A549 (cell line): Measurements from ENCODE around the gene ATXN7L1. TPM values are rescaled to one million over a fixed set of nuclear protein-coding genes. Genes with fewer than 3 reads are reported as not detected.

Experiments used
- ATAC-seq, 2 experiments: fragments of 200-7000 bp in 1 of 2; fragments of >200 bp in 1 of 2; cut with Nextera tagmentation in 1 of 2; cut with Tn5 transposase in 1 of 2; 3 replicates each; pipeline versions ENCODE4 v1.8.0 to v1.9.1; 2018 to 2020; ENCODE audit warnings: mild to moderate bottlenecking in 1 of 2, moderate library complexity in 1 of 2
- CTCF ChIA-PET: fragments of 300-600 bp; sonication (Branson Sonifier 250); formaldehyde crosslinking; extraction: SDS; loops from one replicate; lab custom pipeline; 2021; ENCODE audit warnings: antibody characterized with exemption, inconsistent platforms; lab: Yijun Ruan, JAX
- POLR2A ChIA-PET: fragments of 350-600 bp; formaldehyde crosslinking; extraction: SDS; loops from one replicate; lab custom pipeline; 2021; ENCODE audit warnings: antibody characterized with exemption, inconsistent platforms; lab: Yijun Ruan, JAX
- DNase-seq, 2 experiments: peaks; one replicate each; pipeline versions ENCODE4 v3.0.0 to v3.0.0-alpha.2; 2011 to 2016; ENCODE audit warnings: low read depth in 1 of 2, low spot score in 1 of 2
- FAIRE-seq: peaks from 2 replicates; lab custom pipeline; 2011; peaks lifted over from hg19 to GRCh38; lab: Jason Lieb, UNC
- H3K27ac ChIP-seq, 2 experiments: fragments of >200 bp; sonication (Bioruptor Twin); formaldehyde crosslinking; 3 replicates each; pipeline ENCODE4 v1.5.1; 2016 to 2017
- H3K4me1 ChIP-seq: fragments of >200 bp; sonication (Bioruptor Twin); formaldehyde crosslinking; 3 replicates; pipeline ENCODE4 v1.6.1; 2016
- H3K4me2 ChIP-seq: fragments of >200 bp; sonication (Bioruptor Twin); formaldehyde crosslinking; 3 replicates; pipeline ENCODE4 v1.6.1; 2016
- H3K4me3 ChIP-seq: fragments of >200 bp; sonication (Bioruptor Twin); formaldehyde crosslinking; 3 replicates; pipeline ENCODE4 v1.5.1; 2016
- H3K9me3 ChIP-seq: fragments of >200 bp; sonication (Bioruptor Twin); formaldehyde crosslinking; 3 replicates; pipeline ENCODE4 v1.6.1; 2016
- BHLHE40 ChIP-seq: IDR thresholded peaks from 2 replicates; pipeline ENCODE4 v1.6.1; 2012; ENCODE audit warnings: low read depth, low read length, inconsistent platforms
- CBX2 ChIP-seq: fragments of 200-600 bp; sonication (generic); IDR thresholded peaks from 2 replicates; pipeline ENCODE4 v1.6.1; 2016; ENCODE audit warnings: low read depth, mild to moderate bottlenecking, borderline replicate concordance
- ESRRA ChIP-seq: fragments of 150-350 bp; IDR thresholded peaks from 2 replicates; pipeline ENCODE4 v1.6.1; 2014; ENCODE audit warnings: mild to moderate bottlenecking, low read length, borderline replicate concordance
- FOSB ChIP-seq: fragments of 250-450 bp; sonication (Bioruptor Pico); IDR thresholded peaks from 2 replicates; pipeline ENCODE4 v1.5.0; 2020; ENCODE audit warnings: mild to moderate bottlenecking, moderate library complexity
- FOSL2 ChIP-seq, 2 experiments: fragments of 450-650 bp in 1 of 2; fragments of >200 bp in 1 of 2; sonication (Bioruptor Twin) in 1 of 2; formaldehyde crosslinking; IDR thresholded peaks; 2 replicates each; pipeline versions ENCODE4 v1.5.0 to v1.6.1; 2016 to 2020; ENCODE audit warnings: mild to moderate bottlenecking in 1 of 2, moderate library complexity in 1 of 2
- HEYL ChIP-seq: fragments of 250-450 bp; sonication (Bioruptor Pico); IDR thresholded peaks from 2 replicates; pipeline ENCODE4 v1.8.0; 2021; ENCODE audit warnings: mild to moderate bottlenecking, moderate library complexity
- HOXB5 ChIP-seq: fragments of 250-450 bp; sonication (Bioruptor Pico); IDR thresholded peaks from 2 replicates; pipeline ENCODE4 v1.5.0; 2020; ENCODE audit warnings: mild to moderate bottlenecking, moderate library complexity
- JUN ChIP-seq, 2 experiments: fragments of >200 bp; sonication (Bioruptor Twin); formaldehyde crosslinking; IDR thresholded peaks; 2 replicates in 1 of 2; 3 replicates in 1 of 2; pipeline ENCODE4 v1.6.1; 2016 to 2017
- KDM1A ChIP-seq: fragments of 200-600 bp; sonication (generic); IDR thresholded peaks from 2 replicates; pipeline ENCODE4 v1.6.1; 2016; ENCODE audit warnings: low read depth, mild to moderate bottlenecking
- POLR2A ChIP-seq: IDR thresholded peaks from 2 replicates; pipeline ENCODE4 v1.6.1; 2012; ENCODE audit warnings: mild to moderate bottlenecking, low read length
- POLR2AphosphoS2 ChIP-seq: conservative IDR thresholded peaks from 2 replicates; pipeline ENCODE4 v1.6.1; 2012; ENCODE audit warnings: low read length, improper control_type of control experiment, inconsistent platforms
- RARB ChIP-seq: fragments of 250-450 bp; sonication (Bioruptor Pico); IDR thresholded peaks from 2 replicates; pipeline ENCODE4 v1.8.0; 2021; ENCODE audit warnings: mild to moderate bottlenecking, moderate library complexity
- RCOR1 ChIP-seq: fragments of 150-350 bp; IDR thresholded peaks from 2 replicates; pipeline ENCODE4 v1.6.1; 2014; ENCODE audit warnings: antibody characterized with exemption, low read length, low read depth
- TFCP2L1 ChIP-seq: fragments of 250-450 bp; sonication (Bioruptor Pico); IDR thresholded peaks from 2 replicates; pipeline ENCODE4 v1.5.0; 2021; ENCODE audit warnings: mild to moderate bottlenecking
- WGBS: methylation state at CpG from one replicate; pipeline ENCODE4 v1.1.6; 2017; ENCODE audit errors: missing lambda C conversion rate; 5-methylcytosine and 5-hydroxymethylcytosine counted together
- polyA plus RNA-seq, 4 experiments: library from polyadenylated mRNA; depleted of rRNA in 3 of 4; stranded (reverse); fragments of >200 nt; fragmentation: RNase III in 1 of 4; extraction: RNeasy Plus Mini Kit Qiagen cat#74134 plus additional on column Dnase treatment in 1 of 4; gene quantifications; 2 replicates in 3 of 4; 3 replicates in 1 of 4; pipeline ENCODE4 v1.2.3, GENCODE V29; 2011 to 2017
- TF ChIP-seq, protein P1 (sequence below): fragments of 150-350 bp; IDR thresholded peaks from 2 replicates; pipeline ENCODE4 v1.6.1; 2014; ENCODE audit warnings: low read depth, mild to moderate bottlenecking, low read length
- TF ChIP-seq, protein P2 (sequence below): fragments of 250-450 bp; sonication (Bioruptor Pico); IDR thresholded peaks from 2 replicates; pipeline ENCODE4 v1.5.0; 2020; ENCODE audit warnings: low read depth, mild to moderate bottlenecking, moderate library complexity
- TF ChIP-seq, protein P3 (sequence below): IDR thresholded peaks from 2 replicates; pipeline ENCODE4 v1.6.1; 2012; ENCODE audit warnings: low read depth, borderline replicate concordance
- TF ChIP-seq, protein P4 (sequence below): fragments of >200 bp; sonication (Bioruptor Twin); formaldehyde crosslinking; IDR thresholded peaks from 3 replicates; pipeline ENCODE4 v1.5.1; 2016
- TF ChIP-seq, protein P5 (sequence below): fragments of 200-600 bp; sonication (generic); IDR thresholded peaks from 2 replicates; pipeline ENCODE4 v1.6.1; 2016; ENCODE audit warnings: antibody characterized with exemption, mild to moderate bottlenecking, moderate library complexity

The ATXN7L1 gene
- polyA plus RNA-seq, 2 of the 4 experiments (the other 2 are of a cell fraction), result 4.5 to 5.7 TPM

DNA sequence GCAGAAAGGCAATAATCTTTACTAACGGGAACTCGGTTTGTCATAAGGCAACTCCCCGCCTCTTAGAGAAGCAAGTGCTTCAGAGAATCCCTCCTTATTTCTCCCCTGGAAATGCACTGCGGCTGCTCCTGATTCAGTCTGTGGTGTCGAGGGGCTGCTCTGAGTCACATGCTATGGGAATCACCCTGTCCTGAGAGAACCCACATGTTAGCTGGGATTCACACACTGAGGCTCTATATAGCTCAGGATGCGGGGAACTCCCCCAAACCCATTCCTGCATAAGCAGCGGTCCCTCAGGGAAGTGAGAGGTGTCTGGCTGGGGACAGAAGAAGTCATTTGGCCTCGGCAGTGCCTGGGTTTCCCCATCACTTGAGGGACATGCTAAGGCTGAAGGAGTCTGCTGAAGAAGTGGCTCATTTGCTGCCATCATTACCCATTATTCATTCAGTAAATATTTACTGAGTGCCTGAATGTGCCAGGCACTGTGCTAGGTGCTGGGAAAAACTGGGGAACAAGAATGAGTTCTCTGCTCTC is 87.5 kb downstream of the ATXN7L1 start:
- CTCF ChIA-PET, result no interaction called here
- no peak for TF ChIP-seq ESRRA
- TF ChIP-seq CBX2, result no peak
- no peak for TF ChIP-seq POLR2A
- TF ChIP-seq, protein P1, sequence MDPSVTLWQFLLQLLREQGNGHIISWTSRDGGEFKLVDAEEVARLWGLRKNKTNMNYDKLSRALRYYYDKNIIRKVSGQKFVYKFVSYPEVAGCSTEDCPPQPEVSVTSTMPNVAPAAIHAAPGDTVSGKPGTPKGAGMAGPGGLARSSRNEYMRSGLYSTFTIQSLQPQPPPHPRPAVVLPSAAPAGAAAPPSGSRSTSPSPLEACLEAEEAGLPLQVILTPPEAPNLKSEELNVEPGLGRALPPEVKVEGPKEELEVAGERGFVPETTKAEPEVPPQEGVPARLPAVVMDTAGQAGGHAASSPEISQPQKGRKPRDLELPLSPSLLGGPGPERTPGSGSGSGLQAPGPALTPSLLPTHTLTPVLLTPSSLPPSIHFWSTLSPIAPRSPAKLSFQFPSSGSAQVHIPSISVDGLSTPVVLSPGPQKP, result no peak
- TF ChIP-seq FOSB (CRISPR knock-in tag), result no peak
- no peak overlapping the region for H3K27ac ChIP-seq

DNA sequence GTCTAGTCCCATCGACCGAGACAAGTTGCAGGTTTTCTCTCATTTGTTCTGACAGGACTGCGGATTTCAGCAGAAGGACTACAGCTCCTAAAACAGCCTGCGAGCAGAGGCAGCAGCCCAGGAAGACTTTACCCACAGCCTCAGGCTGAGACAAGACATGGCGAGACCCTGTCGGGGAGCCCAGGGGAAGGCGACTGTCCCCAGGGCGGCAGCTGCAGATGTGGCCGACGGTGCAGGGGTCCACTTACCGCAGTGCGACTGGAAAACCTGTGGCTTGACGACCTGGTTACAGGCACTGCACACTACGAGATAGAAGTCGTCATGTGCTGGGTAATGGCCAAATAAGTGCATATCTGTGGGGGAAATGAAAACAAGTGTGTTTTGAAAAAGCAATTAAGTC is 88.0 kb downstream of the ATXN7L1 start:
- 98% methylated on average over 12 of the region's 15 CpGs for WGBS
- FAIRE-seq (no peak), ATAC-seq (no peak), DNase-seq (no peak)
- Histone ChIP-seq H3K9me3 (no peaks in the 10 kb centered on the region), H3K27ac (no peak overlapping the region), H3K4me1 (peaks cover 23% of the 10 kb centered on the region), H3K4me3 (no peak overlapping the region), H3K4me2 (no peak overlapping the region)
- POLR2A ChIA-PET, result no interaction called here
- CTCF ChIA-PET, result interaction anchor here (0.6 kb wide), 1 partner anchor 48 kb away, joined by 3 read pairs; no protein-coding TSS in a partner anchor
- TF ChIP-seq JUN (IDR thresholded peaks at IDR 0.05) (no peak), RARB (CRISPR knock-in tag) (no peak), RCOR1 (no peak), FOSL2 (IDR thresholded peaks at IDR 0.05) (no peak), FOSL2 (CRISPR knock-in tag; IDR thresholded peaks at IDR 0.05) (no peak), FOSB (CRISPR knock-in tag) (no peak), TFCP2L1 (CRISPR knock-in tag) (no peak), BHLHE40 (no peak), POLR2AphosphoS2 (no peak), HEYL (CRISPR knock-in tag) (no peak), HOXB5 (CRISPR knock-in tag) (no peak), KDM1A (no peak), ESRRA (no peak)
- TF ChIP-seq, protein P2, sequence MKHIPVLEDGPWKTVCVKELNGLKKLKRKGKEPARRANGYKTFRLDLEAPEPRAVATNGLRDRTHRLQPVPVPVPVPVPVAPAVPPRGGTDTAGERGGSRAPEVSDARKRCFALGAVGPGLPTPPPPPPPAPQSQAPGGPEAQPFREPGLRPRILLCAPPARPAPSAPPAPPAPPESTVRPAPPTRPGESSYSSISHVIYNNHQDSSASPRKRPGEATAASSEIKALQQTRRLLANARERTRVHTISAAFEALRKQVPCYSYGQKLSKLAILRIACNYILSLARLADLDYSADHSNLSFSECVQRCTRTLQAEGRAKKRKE (CRISPR knock-in tag), result no peak
- TF ChIP-seq, protein P3, sequence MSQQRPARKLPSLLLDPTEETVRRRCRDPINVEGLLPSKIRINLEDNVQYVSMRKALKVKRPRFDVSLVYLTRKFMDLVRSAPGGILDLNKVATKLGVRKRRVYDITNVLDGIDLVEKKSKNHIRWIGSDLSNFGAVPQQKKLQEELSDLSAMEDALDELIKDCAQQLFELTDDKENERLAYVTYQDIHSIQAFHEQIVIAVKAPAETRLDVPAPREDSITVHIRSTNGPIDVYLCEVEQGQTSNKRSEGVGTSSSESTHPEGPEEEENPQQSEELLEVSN, result no peak
- TF ChIP-seq, protein P4, sequence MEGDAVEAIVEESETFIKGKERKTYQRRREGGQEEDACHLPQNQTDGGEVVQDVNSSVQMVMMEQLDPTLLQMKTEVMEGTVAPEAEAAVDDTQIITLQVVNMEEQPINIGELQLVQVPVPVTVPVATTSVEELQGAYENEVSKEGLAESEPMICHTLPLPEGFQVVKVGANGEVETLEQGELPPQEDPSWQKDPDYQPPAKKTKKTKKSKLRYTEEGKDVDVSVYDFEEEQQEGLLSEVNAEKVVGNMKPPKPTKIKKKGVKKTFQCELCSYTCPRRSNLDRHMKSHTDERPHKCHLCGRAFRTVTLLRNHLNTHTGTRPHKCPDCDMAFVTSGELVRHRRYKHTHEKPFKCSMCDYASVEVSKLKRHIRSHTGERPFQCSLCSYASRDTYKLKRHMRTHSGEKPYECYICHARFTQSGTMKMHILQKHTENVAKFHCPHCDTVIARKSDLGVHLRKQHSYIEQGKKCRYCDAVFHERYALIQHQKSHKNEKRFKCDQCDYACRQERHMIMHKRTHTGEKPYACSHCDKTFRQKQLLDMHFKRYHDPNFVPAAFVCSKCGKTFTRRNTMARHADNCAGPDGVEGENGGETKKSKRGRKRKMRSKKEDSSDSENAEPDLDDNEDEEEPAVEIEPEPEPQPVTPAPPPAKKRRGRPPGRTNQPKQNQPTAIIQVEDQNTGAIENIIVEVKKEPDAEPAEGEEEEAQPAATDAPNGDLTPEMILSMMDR, result no peak
- TF ChIP-seq, protein P5, sequence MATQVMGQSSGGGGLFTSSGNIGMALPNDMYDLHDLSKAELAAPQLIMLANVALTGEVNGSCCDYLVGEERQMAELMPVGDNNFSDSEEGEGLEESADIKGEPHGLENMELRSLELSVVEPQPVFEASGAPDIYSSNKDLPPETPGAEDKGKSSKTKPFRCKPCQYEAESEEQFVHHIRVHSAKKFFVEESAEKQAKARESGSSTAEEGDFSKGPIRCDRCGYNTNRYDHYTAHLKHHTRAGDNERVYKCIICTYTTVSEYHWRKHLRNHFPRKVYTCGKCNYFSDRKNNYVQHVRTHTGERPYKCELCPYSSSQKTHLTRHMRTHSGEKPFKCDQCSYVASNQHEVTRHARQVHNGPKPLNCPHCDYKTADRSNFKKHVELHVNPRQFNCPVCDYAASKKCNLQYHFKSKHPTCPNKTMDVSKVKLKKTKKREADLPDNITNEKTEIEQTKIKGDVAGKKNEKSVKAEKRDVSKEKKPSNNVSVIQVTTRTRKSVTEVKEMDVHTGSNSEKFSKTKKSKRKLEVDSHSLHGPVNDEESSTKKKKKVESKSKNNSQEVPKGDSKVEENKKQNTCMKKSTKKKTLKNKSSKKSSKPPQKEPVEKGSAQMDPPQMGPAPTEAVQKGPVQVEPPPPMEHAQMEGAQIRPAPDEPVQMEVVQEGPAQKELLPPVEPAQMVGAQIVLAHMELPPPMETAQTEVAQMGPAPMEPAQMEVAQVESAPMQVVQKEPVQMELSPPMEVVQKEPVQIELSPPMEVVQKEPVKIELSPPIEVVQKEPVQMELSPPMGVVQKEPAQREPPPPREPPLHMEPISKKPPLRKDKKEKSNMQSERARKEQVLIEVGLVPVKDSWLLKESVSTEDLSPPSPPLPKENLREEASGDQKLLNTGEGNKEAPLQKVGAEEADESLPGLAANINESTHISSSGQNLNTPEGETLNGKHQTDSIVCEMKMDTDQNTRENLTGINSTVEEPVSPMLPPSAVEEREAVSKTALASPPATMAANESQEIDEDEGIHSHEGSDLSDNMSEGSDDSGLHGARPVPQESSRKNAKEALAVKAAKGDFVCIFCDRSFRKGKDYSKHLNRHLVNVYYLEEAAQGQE, result no peak
- TF ChIP-seq, protein P1, result no peak

More for the DNA sequence above, 87.5 kb downstream of the ATXN7L1 start:
- no peaks in the 10 kb centered on the region for H3K9me3 ChIP-seq
- POLR2A ChIA-PET, result no interaction called here
- no peak for DNase-seq
- ATAC-seq, result no peak
- H3K4me1 ChIP-seq, result peaks cover 26% of the 10 kb centered on the region
- FAIRE-seq, result no peak
- H3K4me2 ChIP-seq, result no peak overlapping the region
- WGBS, result 81% methylated on average over 8 of the region's 8 CpGs
- no peak overlapping the region for H3K4me3 ChIP-seq
